H1 (cell line): ENCODE results near the gene PPP1R1B. TPM values are rescaled to one million over a fixed set of nuclear protein-coding genes. Genes with fewer than 3 reads are reported as not detected.

Experiments used
- CTCF ChIA-PET: fragments of 300-600 bp; sonication (Branson Sonifier 250); formaldehyde crosslinking; loops from one replicate; lab custom pipeline; 2021; ENCODE audit not compliant: partially characterized antibody; lab: Charles Lee
- POLR2A ChIA-PET: fragments of 300-600 bp; sonication (Branson Sonifier 250); formaldehyde crosslinking; loops from one replicate; lab custom pipeline; 2021; ENCODE audit warnings: inconsistent platforms; ENCODE audit not compliant: partially characterized antibody; lab: Charles Lee
- DNase-seq, 2 experiments: peaks; one replicate each; pipeline versions ENCODE4 v3.0.0 to v3.0.0-alpha.2; 2010 to 2022; ENCODE audit warnings: low spot score in 2 of 2, low read depth in 1 of 2, mixed read lengths in 1 of 2
- FAIRE-seq: peaks from 2 replicates; lab custom pipeline; 2011; peaks lifted over from hg19 to GRCh38; lab: Jason Lieb, UNC
- H2AFZ ChIP-seq: 2 replicates; pipeline ENCODE4 v1.8.1; 2012; ENCODE audit warnings: low read length, inconsistent platforms
- H2AK5ac ChIP-seq: 2 replicates; pipeline ENCODE4 v1.6.1; 2013; ENCODE audit warnings: low read depth, low read length
- H2BK120ac ChIP-seq: replicated peaks from 2 replicates; pipeline ENCODE3; 2013; ENCODE audit warnings: low read depth, low read length, inconsistent platforms
- H2BK12ac ChIP-seq: 2 replicates; pipeline ENCODE4 v1.6.1; 2013; ENCODE audit warnings: low read depth, low read length
- H2BK15ac ChIP-seq: 2 replicates; pipeline ENCODE4 v1.6.1; 2013; ENCODE audit warnings: low read length
- H2BK20ac ChIP-seq: 2 replicates; pipeline ENCODE4 v1.6.1; 2013; ENCODE audit warnings: low read length
- H2BK5ac ChIP-seq: 2 replicates; pipeline ENCODE4 v1.6.1; 2013; ENCODE audit warnings: low read depth, low read length
- H3K14ac ChIP-seq: 2 replicates; pipeline ENCODE4 v1.6.1; 2013; ENCODE audit warnings: inconsistent platforms; ENCODE audit not compliant: insufficient read length
- H3K18ac ChIP-seq: 2 replicates; pipeline ENCODE4 v1.6.1; 2013; ENCODE audit warnings: low read length; ENCODE audit errors: extremely low read depth
- H3K23ac ChIP-seq: 2 replicates; pipeline ENCODE4 v1.6.1; 2013; ENCODE audit warnings: inconsistent platforms; ENCODE audit not compliant: insufficient read length
- H3K23me2 ChIP-seq: 2 replicates; pipeline ENCODE4 v1.6.1; 2013; ENCODE audit warnings: low read depth, low read length
- H3K27ac ChIP-seq: 2 replicates; pipeline ENCODE4 v1.6.1; 2011; ENCODE audit warnings: low read depth, low read length, inconsistent platforms
- H3K27me3 ChIP-seq, 4 experiments: replicated peaks in 1 of 4; 1 replicate in 1 of 4; 2 replicates in 3 of 4; pipeline versions ENCODE4 v1.6.1 to v1.8.1; 2011 to 2013; ENCODE audit warnings: low read length in 3 of 4, mild to moderate bottlenecking in 3 of 4, inconsistent platforms in 2 of 4, mixed read lengths in 2 of 4, moderate library complexity in 1 of 4; ENCODE audit not compliant: control insufficient read depth in 3 of 4, insufficient read depth in 3 of 4; ENCODE audit errors: extremely low read depth in 1 of 4
- H3K36me3 ChIP-seq, 4 experiments: 2 replicates each; pipeline versions ENCODE4 v1.6.1 to v1.8.1; 2011 to 2013; ENCODE audit warnings: mild to moderate bottlenecking in 4 of 4, low read length in 3 of 4, moderate library complexity in 2 of 4, control low read depth in 1 of 4, inconsistent platforms in 1 of 4; ENCODE audit not compliant: insufficient read depth in 4 of 4, control insufficient read depth in 2 of 4
- H3K4ac ChIP-seq: replicated peaks from 2 replicates; pipeline ENCODE3; 2013; ENCODE audit warnings: low read length, low read depth, mixed read lengths, inconsistent platforms; ENCODE audit not compliant: insufficient read length
- H3K4me1 ChIP-seq, 4 experiments: replicated peaks in 1 of 4; 1 replicate in 1 of 4; 2 replicates in 3 of 4; pipeline versions ENCODE4 v1.6.1 to v1.8.1; 2011 to 2013; ENCODE audit warnings: low read length in 3 of 4, inconsistent platforms in 2 of 4, mixed read lengths in 1 of 4; ENCODE audit not compliant: insufficient read depth in 4 of 4, control insufficient read depth in 3 of 4
- H3K4me2 ChIP-seq, 2 experiments: 2 replicates each; pipeline versions ENCODE4 v1.6.1 to v1.8.1; 2011 to 2013; ENCODE audit warnings: low read depth in 2 of 2, low read length in 2 of 2, control low read depth in 1 of 2, inconsistent platforms in 1 of 2, mild to moderate bottlenecking in 1 of 2; ENCODE audit not compliant: insufficient read depth in 1 of 2
- H3K4me3 ChIP-seq, 4 experiments: fragments of 200-600, 300-600 bp in 1 of 4; sonication (generic), shearing (Covaris generic), sonication (Bioruptor Twin) in 1 of 4; 2 replicates each; pipeline versions ENCODE4 v1.5.1 to v1.8.1; 2011 to 2016; ENCODE audit warnings: low read length in 4 of 4, low read depth in 3 of 4, control low read depth in 2 of 4, inconsistent platforms in 2 of 4, mild to moderate bottlenecking in 2 of 4, mixed read lengths in 1 of 4, moderate library complexity in 1 of 4; ENCODE audit not compliant: insufficient read depth in 2 of 4; ENCODE audit errors: extremely low read depth in 1 of 4
- H3K56ac ChIP-seq: replicated peaks from 2 replicates; pipeline ENCODE3; 2013; ENCODE audit warnings: low read depth, mild to moderate bottlenecking, mixed read lengths, low read length, inconsistent platforms; ENCODE audit not compliant: insufficient read length
- H3K79me1 ChIP-seq: 2 replicates; pipeline ENCODE4 v1.6.1; 2013; ENCODE audit warnings: low read depth, low read length, control low read depth
- H3K79me2 ChIP-seq, 2 experiments: 2 replicates each; pipeline versions ENCODE4 v1.6.1 to v1.8.1; 2012 to 2013; ENCODE audit warnings: low read length in 2 of 2, mild to moderate bottlenecking in 2 of 2, inconsistent platforms in 1 of 2; ENCODE audit not compliant: insufficient read depth in 2 of 2, control insufficient read depth in 1 of 2
- H3K9ac ChIP-seq, 4 experiments: replicated peaks in 1 of 4; 1 replicate in 1 of 4; 2 replicates in 3 of 4; pipeline versions ENCODE4 v1.6.1 to v1.8.1; 2011 to 2013; ENCODE audit warnings: low read depth in 3 of 4, low read length in 3 of 4, control low read depth in 2 of 4, mild to moderate bottlenecking in 2 of 4, moderate library complexity in 2 of 4, inconsistent platforms in 1 of 4; ENCODE audit errors: extremely low read depth in 1 of 4
- H3K9me3 ChIP-seq, 2 experiments: 2 replicates each; pipeline versions ENCODE4 v1.6.1 to v1.8.1; 2012 to 2013; ENCODE audit warnings: mild to moderate bottlenecking in 2 of 2, moderate library complexity in 2 of 2, control low read depth in 1 of 2, inconsistent platforms in 1 of 2, low read depth in 1 of 2, low read length in 1 of 2, mixed read lengths in 1 of 2; ENCODE audit not compliant: insufficient read depth in 2 of 2
- H4K20me1 ChIP-seq, 2 experiments: replicated peaks in 1 of 2; 2 replicates each; pipeline versions ENCODE3 to v1.8.1; 2011 to 2013; ENCODE audit warnings: inconsistent platforms in 2 of 2, low read length in 2 of 2, mild to moderate bottlenecking in 1 of 2; ENCODE audit not compliant: insufficient read depth in 2 of 2, control insufficient read depth in 1 of 2
- H4K5ac ChIP-seq: 2 replicates; pipeline ENCODE4 v1.6.1; 2013; ENCODE audit warnings: low read length, low read depth, mixed read lengths, inconsistent platforms; ENCODE audit not compliant: insufficient read length
- H4K8ac ChIP-seq: 2 replicates; pipeline ENCODE4 v1.8.0; 2013; ENCODE audit warnings: mild to moderate bottlenecking, moderate library complexity, low read length, inconsistent platforms; ENCODE audit not compliant: insufficient read depth; ENCODE audit errors: extremely low read depth
- H4K91ac ChIP-seq: replicated peaks from 2 replicates; pipeline ENCODE3; 2013; ENCODE audit warnings: low read length, mixed read lengths, inconsistent platforms; ENCODE audit not compliant: insufficient read length
- RFX5 ChIP-seq: IDR thresholded peaks from 2 replicates; pipeline ENCODE4 v1.6.1; 2011; ENCODE audit warnings: low read depth, low read length, improper control_type of control experiment, borderline replicate concordance
- WGBS, 2 experiments: shearing (Covaris generic) in 1 of 2; methylation state at CpG; one replicate each; pipeline versions ENCODE4 v1.1.6 to v1.1.7; 2013 to 2015; ENCODE audit warnings: low lambda C conversion rate in 2 of 2, mixed read lengths in 2 of 2, inconsistent platforms in 1 of 2, low coverage in 1 of 2, missing lambda C conversion rate in 1 of 2; ENCODE audit not compliant: insufficient replicate concordance in 2 of 2, insufficient coverage in 1 of 2, insufficient read length in 1 of 2; ENCODE audit errors: extremely low coverage in 1 of 2, missing lambda C conversion rate in 1 of 2; 5-methylcytosine and 5-hydroxymethylcytosine counted together
- polyA plus RNA-seq, 7 experiments: library from polyadenylated mRNA; depleted of rRNA in 3 of 7; stranded (reverse) in 5 of 7; unstranded in 2 of 7; fragments of >200 nt in 5 of 7; fragments of 200-250 nt in 2 of 7; gene quantifications; 1 replicate in 5 of 7; 2 replicates in 1 of 7; 4 replicates in 1 of 7; pipeline versions ENCODE4 v1.2.1 to v1.2.3, GENCODE V29; 2011 to 2013; ENCODE audit warnings: missing spikeins in 2 of 7, mixed read lengths in 2 of 7
- total RNA-seq: library from RNA; stranded (reverse); fragmentation: NEBNext Ultra II Directional; extraction: Animal tissue kit (Norgen Biotek cat#: 25700); gene quantifications from 2 replicates; pipeline ENCODE4 v1.2.1, GENCODE V29; 2021

PPP1R1B gene
- total and polyA plus RNA-seq, 2 of the 8 experiments (the other 6 are each of a cell fraction or from before 2014, with no cell fraction given), result 10.7 to 22.3 TPM

- POLR2A ChIA-PET, result interaction anchor here (0.6 to 4.6 kb wide), 8 partner anchors 10 to 38 kb away, joined by 3 to 28 read pairs (median 4); partner anchors contain the start of genes PGAP3 and TCAP
- Histone ChIP-seq H3K27ac (no peak overlapping the region), H3K4me1 (peaks cover 5 to 26% (median 22%) of the 10 kb centered on the region in 4 experiments), H3K4me2 (no peak overlapping the region), H3K18ac (no peak overlapping the region), H3K79me2 (peaks cover 0 to 13% of the 10 kb centered on the region in 2 experiments; a peak in 1 of 4 replicates), H2BK15ac (peak overlapping the region; percentile 84; the same call in 1 of the 2 replicates), H3K36me3 (no peaks in the 10 kb centered on the region), H3K9ac (no peak overlapping the region), H4K8ac (no peak overlapping the region; the same call in 1 of the 2 replicates), H3K4ac (no peak overlapping the region), H3K14ac (no peak overlapping the region), H3K23ac (no peak overlapping the region), H2BK5ac (no peak overlapping the region), H3K79me1 (peaks cover 3% of the 10 kb centered on the region; the same call in 1 of the 2 replicates), H2BK120ac (no peak overlapping the region), H3K9me3 (no peaks in the 10 kb centered on the region), H4K20me1 (peaks cover 1 to 4% of the 10 kb centered on the region in 2 experiments), H3K56ac (no peak overlapping the region), H4K91ac (peak overlapping the region; percentile 48), H3K4me3 (no peak overlapping the region), H2BK12ac (no peak overlapping the region), H3K23me2 (no peaks in the 10 kb centered on the region; the same call in 1 of the 2 replicates), H2AK5ac (no peak overlapping the region), H2BK20ac (no peak overlapping the region), H2AFZ (no peak overlapping the region), H3K27me3 (no peaks in the 10 kb centered on the region), H4K5ac (no peak overlapping the region)
- no peak for TF ChIP-seq RFX5
- CTCF ChIA-PET, result interaction anchor here (1.0 to 49.2 kb wide), 8 partner anchors 9 to 103 kb away, joined by 3 to 1885 read pairs (median 4); partner anchors contain the start of genes ERBB2, PGAP3, PNMT and PPP1R1B
- WGBS, 2 experiments, result 96% methylated on average over 11 of the region's 11 CpGs; no CpG with 5 or more reads in 1 of the 2 experiments
- no peak for DNase-seq
- no peak for FAIRE-seq
These were observed 23.4 kb downstream of the PPP1R1B start for GRCh38 chr17:39650121-39650579.
